K562 (cell line): ENCODE data around the gene SCP2. TPM values are rescaled to one million over a fixed set of nuclear protein-coding genes. Genes with fewer than 3 reads are reported as not detected.

Source experiments
- GTF3C2 ChIP-seq: IDR thresholded peaks from 3 replicates; pipeline ENCODE4 v1.6.1; 2011; ENCODE audit warnings: borderline replicate concordance, mild to moderate bottlenecking, moderate library complexity; ENCODE audit not compliant: insufficient read length; ENCODE audit errors: extremely low read depth
- PCBP1 ChIP-seq: fragments of 200-400 bp; formaldehyde crosslinking; IDR thresholded peaks from 2 replicates; pipeline ENCODE4 v1.6.1; 2018; ENCODE audit warnings: mild to moderate bottlenecking, low read depth, low read length; ENCODE audit not compliant: poor library complexity, severe bottlenecking
- PCBP2 ChIP-seq: fragments of 200-400 bp; formaldehyde crosslinking; IDR thresholded peaks from 2 replicates; pipeline ENCODE4 v1.6.1; 2018; ENCODE audit warnings: low read length, low read depth, mild to moderate bottlenecking, moderate library complexity; ENCODE audit not compliant: poor library complexity, severe bottlenecking
- PHB2 ChIP-seq: fragments of 450-650 bp; IDR thresholded peaks from 2 replicates; pipeline ENCODE4 v1.6.1; 2017; ENCODE audit warnings: low read depth
- POU5F1 ChIP-seq: fragments of 150-350 bp; IDR thresholded peaks from 2 replicates; pipeline ENCODE4 v1.6.1; 2014; ENCODE audit warnings: borderline replicate concordance, low read length, low read depth, mild to moderate bottlenecking; ENCODE audit not compliant: partially characterized antibody
- RBM22 ChIP-seq: fragments of 200-400 bp; formaldehyde crosslinking; IDR thresholded peaks from 2 replicates; pipeline ENCODE4 v1.6.1; 2018; ENCODE audit warnings: low read length, low read depth; ENCODE audit not compliant: poor library complexity, severe bottlenecking
- USF2 ChIP-seq: sonication (generic); formaldehyde crosslinking; IDR thresholded peaks from 2 replicates; pipeline ENCODE4 v1.5.0; 2020; ENCODE audit warnings: missing genetic modification reagents
- polyA plus RNA-seq, 8 experiments: library from polyadenylated mRNA; depleted of rRNA in 4 of 8; stranded (reverse) in 5 of 8; unstranded in 3 of 8; fragments of >200 nt; fragmentation: Nextera tagmentation in 2 of 8; fragmentation: Illumina TruSeq in 1 of 8; extraction: Ambion mirVana in 2 of 8; extraction: Trizol in 1 of 8; gene quantifications; 2 replicates each; pipeline versions ENCODE4 v1.2.1 to v1.2.3, GENCODE V29; 2011 to 2014; ENCODE audit warnings: inconsistent platforms in 1 of 8, missing spikeins in 1 of 8
- total RNA-seq, 7 experiments: library from RNA; depleted of rRNA in 6 of 7; stranded (reverse); fragments of >200 nt in 6 of 7; fragmentation: Illumina TruSeq in 2 of 7; extraction: Trizol in 2 of 7; gene quantifications; 2 replicates each; pipeline versions ENCODE4 v1.2.1 to v1.2.3, GENCODE V29; 2011 to 2021; ENCODE audit warnings: low replicate concordance in 1 of 7

SCP2 gene
- total and polyA plus RNA-seq, 9 of the 15 experiments (the other 6 are each of a cell fraction or from before 2014, with no cell fraction given), result 63.8 to 258 (median 106) TPM

GRCh38 chr1:53092659-53093450, 165.8 kb downstream of the SCP2 start (continued):
- no peak for TF ChIP-seq GTF3C2
- TF ChIP-seq POU5F1, result no peak
- TF ChIP-seq RBM22, result no peak
- no peak for TF ChIP-seq PCBP1
- no peak for TF ChIP-seq PCBP2
- no peak for TF ChIP-seq PHB2
- TF ChIP-seq USF2 (CRISPR knock-in tag), result no peak
- TF ChIP-seq, all 486 proteins: peak for 0
